Measurements from ENCODE around the gene SGMS2. TPM values are rescaled to one million over a fixed set of nuclear protein-coding genes. Genes with fewer than 3 reads are reported as not detected.

The SGMS2 gene
- polyA plus RNA-seq (2013, experiment 1 of 2), result 4.0 TPM
- 4.1 TPM for polyA plus RNA-seq (2013, experiment 2 of 2)

GRCh38 chr4:107824350-107825071, at the start of gene SGMS2:
Gene SGMS2 (plus strand): TSS chr4:107824932. CDS start chr4:107895554, 70,622 bp downstream.
- peak within 1 kb of the TSS; percentile 82 for H3K27ac ChIP-seq (ENCODE audit: low read depth, low read length, severe bottlenecking)
- no peaks in the 10 kb centered on the region for H3K9me3 ChIP-seq (ENCODE audit: control insufficient read depth, low read length)
- peak within 1 kb of the TSS; percentile 62 for H3K4me3 ChIP-seq (ENCODE audit: extremely low read depth, insufficient read depth, low read length, poor library complexity, severe bottlenecking)
- no peaks in the 10 kb centered on the region for H3K36me3 ChIP-seq (ENCODE audit: control insufficient read depth, insufficient read depth, low read length)
- 0 to 2% methylated on average over 38 to 43 of the region's 65 CpGs for WGBS, 2 experiments (ENCODE audit: insufficient coverage in 2 of 2)
- no peaks in the 10 kb centered on the region for H3K4me1 ChIP-seq (ENCODE audit: control insufficient read depth, insufficient read depth, low read length, poor library complexity, severe bottlenecking)

DNA sequence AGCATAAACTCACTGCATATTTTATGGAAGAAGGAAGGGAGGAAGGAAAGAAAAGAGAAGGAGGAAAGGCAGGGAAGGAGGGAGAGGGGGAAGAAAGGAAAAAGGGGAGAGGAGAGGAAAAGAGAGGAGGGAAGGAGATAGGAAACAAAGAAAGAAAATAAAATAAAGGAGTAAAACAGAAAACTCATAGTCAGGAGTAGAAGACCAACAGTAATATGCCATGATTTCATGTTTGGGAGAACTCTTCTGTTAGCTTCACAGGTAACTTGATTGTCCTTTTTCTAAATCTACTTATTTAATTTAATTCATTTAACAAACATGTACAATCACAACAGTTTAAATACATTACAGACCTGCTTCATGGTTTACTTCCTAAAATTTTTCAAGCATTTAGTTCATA, 46.8 kb upstream of the SGMS2 start:
- Histone ChIP-seq H3K27ac (ENCODE audit: low read depth, low read length, severe bottlenecking) (no peak overlapping the region), H3K36me3 (ENCODE audit: control insufficient read depth, insufficient read depth, low read length) (no peaks in the 10 kb centered on the region), H3K9me3 (ENCODE audit: control insufficient read depth, low read length) (peaks cover 15% of the 10 kb centered on the region), H3K4me1 (ENCODE audit: control insufficient read depth, insufficient read depth, low read length, poor library complexity, severe bottlenecking) (no peaks in the 10 kb centered on the region), H3K4me3 (ENCODE audit: extremely low read depth, insufficient read depth, low read length, poor library complexity, severe bottlenecking) (no peak overlapping the region)

GRCh38 chr4:107778784-107779530, 45.8 kb upstream of the SGMS2 start:
- Histone ChIP-seq H3K27ac (ENCODE audit: low read depth, low read length, severe bottlenecking) (no peak overlapping the region), H3K4me1 (ENCODE audit: control insufficient read depth, insufficient read depth, low read length, poor library complexity, severe bottlenecking) (no peaks in the 10 kb centered on the region), H3K36me3 (ENCODE audit: control insufficient read depth, insufficient read depth, low read length) (no peaks in the 10 kb centered on the region), H3K9me3 (ENCODE audit: control insufficient read depth, low read length) (peaks cover 15% of the 10 kb centered on the region), H3K4me3 (ENCODE audit: extremely low read depth, insufficient read depth, low read length, poor library complexity, severe bottlenecking) (no peak overlapping the region)
- WGBS, 2 experiments (ENCODE audit: insufficient coverage in 2 of 2), result no CpG with 5 or more reads among the region's 2 CpGs

GRCh38 chr4:107780665-107781064, 44.1 kb upstream of the SGMS2 start:
- no peak overlapping the region for H3K4me3 ChIP-seq (ENCODE audit: extremely low read depth, insufficient read depth, low read length, poor library complexity, severe bottlenecking)
- H3K27ac ChIP-seq (ENCODE audit: low read depth, low read length, severe bottlenecking), result no peak overlapping the region
- no peaks in the 10 kb centered on the region for H3K4me1 ChIP-seq (ENCODE audit: control insufficient read depth, insufficient read depth, low read length, poor library complexity, severe bottlenecking)
- no peaks in the 10 kb centered on the region for H3K36me3 ChIP-seq (ENCODE audit: control insufficient read depth, insufficient read depth, low read length)
- H3K9me3 ChIP-seq (ENCODE audit: control insufficient read depth, low read length), result peaks cover 15% of the 10 kb centered on the region
- 85 to 100% methylated on average over 1 to 2 of the region's 2 CpGs for WGBS, 2 experiments (ENCODE audit: insufficient coverage in 2 of 2)

DNA sequence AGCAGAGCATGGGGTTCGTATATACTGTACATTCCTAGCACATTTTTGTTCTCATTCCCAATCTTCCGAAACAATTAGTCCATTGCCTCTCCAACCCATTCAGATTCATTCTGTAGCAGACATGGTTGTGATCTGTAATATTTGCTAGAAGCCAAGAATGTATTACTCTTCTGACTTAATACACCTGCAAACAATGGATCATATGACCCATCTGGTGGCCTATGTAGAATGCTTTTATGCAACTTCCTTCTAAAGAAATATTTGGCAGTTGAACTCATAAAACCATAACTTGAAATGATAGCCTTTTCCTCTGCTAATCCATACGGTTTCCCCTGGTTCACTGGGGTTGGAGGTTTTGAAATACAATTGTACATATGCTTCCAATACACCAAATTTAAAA, 32.8 kb upstream of the SGMS2 start:
- Histone ChIP-seq H3K4me3 (ENCODE audit: extremely low read depth, insufficient read depth, low read length, poor library complexity, severe bottlenecking) (no peak overlapping the region), H3K27ac (ENCODE audit: low read depth, low read length, severe bottlenecking) (no peak overlapping the region), H3K4me1 (ENCODE audit: control insufficient read depth, insufficient read depth, low read length, poor library complexity, severe bottlenecking) (no peaks in the 10 kb centered on the region), H3K9me3 (ENCODE audit: control insufficient read depth, low read length) (no peaks in the 10 kb centered on the region), H3K36me3 (ENCODE audit: control insufficient read depth, insufficient read depth, low read length) (no peaks in the 10 kb centered on the region)
- whole genome bisulfite sequencing, 2 experiments (ENCODE audit: insufficient coverage in 2 of 2), result no CpG with 5 or more reads among the region's 3 CpGs

DNA sequence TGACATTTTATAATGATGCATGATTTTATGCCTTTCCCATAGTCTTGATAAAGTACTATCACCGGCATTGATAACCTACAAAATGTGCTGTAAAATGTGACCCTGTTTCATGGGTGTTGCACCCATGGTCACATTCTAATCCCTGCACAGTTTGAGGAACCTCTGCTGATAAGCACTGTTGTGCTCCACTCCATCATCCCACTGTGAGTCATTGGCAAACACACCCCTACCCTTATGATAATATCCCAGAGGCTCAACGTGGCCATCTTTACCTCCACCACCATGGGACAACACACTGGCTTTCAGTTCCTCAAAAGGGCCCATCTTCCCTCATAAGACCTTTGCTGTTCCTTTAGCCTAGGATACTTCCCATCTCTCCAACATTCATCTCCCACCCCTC, 32.0 kb upstream of the SGMS2 start:
- WGBS, 2 experiments (ENCODE audit: insufficient coverage in 2 of 2), result 90 to 92% methylated on average over 2 of the region's 2 CpGs
- H3K36me3 ChIP-seq (ENCODE audit: control insufficient read depth, insufficient read depth, low read length), result no peaks in the 10 kb centered on the region
- no peak overlapping the region for H3K27ac ChIP-seq (ENCODE audit: low read depth, low read length, severe bottlenecking)
- H3K4me3 ChIP-seq (ENCODE audit: extremely low read depth, insufficient read depth, low read length, poor library complexity, severe bottlenecking), result no peak overlapping the region
- no peaks in the 10 kb centered on the region for H3K9me3 ChIP-seq (ENCODE audit: control insufficient read depth, low read length)
- no peaks in the 10 kb centered on the region for H3K4me1 ChIP-seq (ENCODE audit: control insufficient read depth, insufficient read depth, low read length, poor library complexity, severe bottlenecking)

DNA sequence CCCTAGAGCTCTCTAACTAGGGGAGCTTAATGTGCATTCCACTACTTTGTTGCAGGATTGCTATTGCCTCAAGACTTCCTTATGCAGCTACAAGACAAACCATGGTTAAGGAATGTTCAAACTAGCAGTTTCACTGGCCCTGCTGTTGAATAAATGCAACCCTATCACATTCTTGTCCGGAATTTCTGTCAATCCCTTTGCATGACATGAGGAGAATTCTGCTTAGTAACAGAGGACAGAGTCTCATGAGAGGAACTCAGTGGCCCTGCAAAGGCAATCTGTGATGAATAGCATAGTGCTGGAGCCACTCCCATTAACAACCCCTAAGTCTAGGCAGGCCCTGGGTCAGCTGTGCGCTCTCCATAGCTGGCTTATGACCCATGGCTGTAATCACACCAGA, 30.7 kb upstream of the SGMS2 start:
- no peaks in the 10 kb centered on the region for H3K4me1 ChIP-seq (ENCODE audit: control insufficient read depth, insufficient read depth, low read length, poor library complexity, severe bottlenecking)
- no peaks in the 10 kb centered on the region for H3K36me3 ChIP-seq (ENCODE audit: control insufficient read depth, insufficient read depth, low read length)
- H3K27ac ChIP-seq (ENCODE audit: low read depth, low read length, severe bottlenecking), result no peak overlapping the region
- H3K4me3 ChIP-seq (ENCODE audit: extremely low read depth, insufficient read depth, low read length, poor library complexity, severe bottlenecking), result no peak overlapping the region
- 71% methylated on average over 1 to 2 of the region's 2 CpGs for WGBS, 2 experiments (ENCODE audit: insufficient coverage in 2 of 2)
- H3K9me3 ChIP-seq (ENCODE audit: control insufficient read depth, low read length), result no peaks in the 10 kb centered on the region

DNA sequence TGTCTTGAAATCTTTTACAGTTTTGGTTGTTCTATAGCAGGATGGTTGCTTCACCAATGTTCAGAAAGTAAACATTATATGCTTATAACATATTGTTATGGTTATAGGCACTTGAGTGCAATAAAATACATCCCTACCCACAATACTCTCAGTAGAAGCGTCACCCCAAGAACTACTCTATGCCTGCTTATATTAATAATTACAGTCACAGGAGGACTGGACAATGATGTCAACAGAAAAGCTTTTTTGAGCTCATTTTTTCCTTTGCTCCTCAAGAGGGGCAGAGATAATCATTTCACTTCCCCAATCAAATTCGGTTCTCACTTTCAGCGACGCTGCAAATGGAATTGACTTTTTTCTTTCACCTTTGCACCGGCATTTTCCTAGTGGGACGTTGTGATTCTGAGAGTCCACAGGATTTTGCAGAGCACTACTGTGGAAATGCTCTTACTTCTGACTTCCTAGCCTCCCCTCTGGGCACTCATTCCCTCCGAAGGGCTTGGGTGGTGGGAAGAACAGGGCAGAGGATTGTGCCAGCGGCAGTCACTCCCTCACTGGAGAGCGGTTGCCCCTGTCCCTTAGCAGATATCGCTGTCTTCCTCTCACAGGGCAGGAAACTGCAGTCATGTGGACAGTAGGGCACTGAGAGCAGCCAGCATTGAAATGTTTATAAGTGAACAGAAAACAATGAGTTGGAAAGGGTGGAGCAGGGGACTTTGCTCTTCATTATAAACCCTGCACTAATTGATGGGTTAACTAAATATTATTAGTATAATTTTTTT, 24.9 kb upstream of the SGMS2 start:
- WGBS, 2 experiments (ENCODE audit: insufficient coverage in 2 of 2), result 88 to 90% methylated on average over 8 to 9 of the region's 10 CpGs
- Histone ChIP-seq H3K27ac (ENCODE audit: low read depth, low read length, severe bottlenecking) (no peak overlapping the region), H3K9me3 (ENCODE audit: control insufficient read depth, low read length) (no peaks in the 10 kb centered on the region), H3K36me3 (ENCODE audit: control insufficient read depth, insufficient read depth, low read length) (no peaks in the 10 kb centered on the region), H3K4me1 (ENCODE audit: control insufficient read depth, insufficient read depth, low read length, poor library complexity, severe bottlenecking) (no peaks in the 10 kb centered on the region), H3K4me3 (ENCODE audit: extremely low read depth, insufficient read depth, low read length, poor library complexity, severe bottlenecking) (no peak overlapping the region)

- Histone ChIP-seq H3K4me1 (ENCODE audit: control insufficient read depth, insufficient read depth, low read length, poor library complexity, severe bottlenecking) (no peaks in the 10 kb centered on the region), H3K36me3 (ENCODE audit: control insufficient read depth, insufficient read depth, low read length) (no peaks in the 10 kb centered on the region), H3K27ac (ENCODE audit: low read depth, low read length, severe bottlenecking) (no peak overlapping the region), H3K9me3 (ENCODE audit: control insufficient read depth, low read length) (no peaks in the 10 kb centered on the region), H3K4me3 (ENCODE audit: extremely low read depth, insufficient read depth, low read length, poor library complexity, severe bottlenecking) (no peak overlapping the region)
- WGBS, 2 experiments (ENCODE audit: insufficient coverage in 2 of 2), result no CpG with 5 or more reads among the region's 1 CpG
Measured at GRCh38 chr4:107800706-107801105, 24.0 kb upstream of the SGMS2 start.

DNA sequence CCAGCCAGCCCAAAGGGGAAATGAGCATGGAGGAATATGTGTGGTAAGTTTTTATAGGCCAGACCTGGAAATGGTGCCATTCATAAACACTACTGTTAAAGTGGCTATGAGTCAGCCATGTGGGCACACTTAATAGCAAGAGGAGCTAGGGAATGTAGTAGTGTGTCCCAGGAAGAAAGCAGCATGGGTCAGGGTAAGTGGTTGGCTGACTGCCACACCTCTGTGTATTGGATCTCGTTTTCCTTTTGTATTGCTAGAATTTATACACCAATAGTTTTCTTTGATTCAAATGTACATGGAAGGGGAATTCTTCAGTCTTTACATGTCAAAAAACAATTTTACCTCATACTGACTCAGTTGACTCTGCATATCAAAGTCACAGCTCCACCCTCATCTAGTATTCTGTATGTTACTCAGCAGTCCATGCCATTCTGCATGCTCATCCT, 22.9 kb upstream of the SGMS2 start:
- WGBS, 2 experiments (ENCODE audit: insufficient coverage in 2 of 2), result no CpG with 5 or more reads among the region's 1 CpG
- no peaks in the 10 kb centered on the region for H3K36me3 ChIP-seq (ENCODE audit: control insufficient read depth, insufficient read depth, low read length)
- no peaks in the 10 kb centered on the region for H3K9me3 ChIP-seq (ENCODE audit: control insufficient read depth, low read length)
- H3K4me1 ChIP-seq (ENCODE audit: control insufficient read depth, insufficient read depth, low read length, poor library complexity, severe bottlenecking), result no peaks in the 10 kb centered on the region
- no peak overlapping the region for H3K27ac ChIP-seq (ENCODE audit: low read depth, low read length, severe bottlenecking)
- no peak overlapping the region for H3K4me3 ChIP-seq (ENCODE audit: extremely low read depth, insufficient read depth, low read length, poor library complexity, severe bottlenecking)
